IMR-90 (cell line): Measurements from ENCODE around the gene GNAS-AS1. TPM values are rescaled to one million over a fixed set of nuclear protein-coding genes. Genes with fewer than 3 reads are reported as not detected.

Experiments used
- ATAC-seq: fragments of 200-7000 bp; cut with Tn5 transposase; 2 replicates; pipeline ENCODE4 v1.9.1; 2020; ENCODE audit warnings: low read depth, mild to moderate bottlenecking, moderate library complexity
- BruUV-seq: library from RNA; stranded (reverse); fragments of 400-500 nt; replicated peaks from 2 replicates; lab custom pipeline; 2021; lab: Mats Ljungman, UMichigan
- CTCF ChIA-PET: fragments of 300-600 bp; formaldehyde crosslinking; extraction: SDS; loops from one replicate; lab custom pipeline; 2021; ENCODE audit warnings: antibody characterized with exemption; lab: Yijun Ruan, JAX
- POLR2A ChIA-PET: fragments of 300-600 bp; sonication (Branson Sonifier 250); formaldehyde crosslinking; loops from one replicate; lab custom pipeline; 2022; ENCODE audit warnings: antibody characterized with exemption; ENCODE audit not compliant: unreplicated experiment; lab: Charles Lee
- DNase-seq: peaks from one replicate; pipeline ENCODE4 v3.0.0; 2013
- H2AFZ ChIP-seq: replicated peaks from 2 replicates; pipeline ENCODE3; 2013; ENCODE audit warnings: low read length, mild to moderate bottlenecking; ENCODE audit not compliant: poor library complexity
- H2AK5ac ChIP-seq: 2 replicates; pipeline ENCODE4 v1.6.1; 2013; ENCODE audit warnings: low read depth, low read length, inconsistent platforms
- H2AK9ac ChIP-seq: replicated peaks from 2 replicates; pipeline ENCODE3; 2013; ENCODE audit warnings: mild to moderate bottlenecking, low read depth, low read length, moderate library complexity; ENCODE audit not compliant: poor library complexity
- H2BK120ac ChIP-seq: 2 replicates; pipeline ENCODE4 v1.6.1; 2013; ENCODE audit warnings: low read depth, low read length, inconsistent platforms
- H2BK15ac ChIP-seq: 3 replicates; pipeline ENCODE4 v1.6.1; 2013; ENCODE audit warnings: low read depth, low read length, inconsistent platforms
- H2BK20ac ChIP-seq: 2 replicates; pipeline ENCODE4 v1.6.1; 2013; ENCODE audit warnings: low read depth, mild to moderate bottlenecking, inconsistent platforms, low read length, moderate library complexity
- H2BK5ac ChIP-seq: 2 replicates; pipeline ENCODE4 v1.6.1; 2013; ENCODE audit warnings: mild to moderate bottlenecking, low read depth, low read length, inconsistent platforms; ENCODE audit not compliant: poor library complexity, severe bottlenecking
- H3K14ac ChIP-seq: replicated peaks from 2 replicates; pipeline ENCODE4 v1.6.1; 2013; ENCODE audit warnings: low read depth, low read length, inconsistent platforms
- H3K18ac ChIP-seq: 2 replicates; pipeline ENCODE4 v1.6.1; 2013; ENCODE audit warnings: low read depth, low read length, control low read depth
- H3K23ac ChIP-seq: 2 replicates; pipeline ENCODE4 v1.6.1; 2013; ENCODE audit warnings: low read depth, low read length, inconsistent platforms
- H3K27ac ChIP-seq: 2 replicates; pipeline ENCODE4 v1.5.1; 2013; ENCODE audit warnings: mild to moderate bottlenecking, control low read depth, low read length; ENCODE audit not compliant: insufficient read depth
- H3K27me3 ChIP-seq: 2 replicates; pipeline ENCODE4 v1.6.1; 2013; ENCODE audit warnings: low read length; ENCODE audit not compliant: control insufficient read depth, insufficient read depth
- H3K36me3 ChIP-seq: 2 replicates; pipeline ENCODE4 v1.6.1; 2013; ENCODE audit warnings: low read length, mixed read lengths; ENCODE audit not compliant: control insufficient read depth, insufficient read depth
- H3K4ac ChIP-seq: 2 replicates; pipeline ENCODE4 v1.6.1; 2013; ENCODE audit warnings: low read depth, low read length, inconsistent platforms
- H3K4me1 ChIP-seq: 2 replicates; pipeline ENCODE4 v1.6.1; 2013; ENCODE audit warnings: low read length, mixed read lengths; ENCODE audit not compliant: control insufficient read depth, insufficient read depth
- H3K4me2 ChIP-seq: 2 replicates; pipeline ENCODE4 v1.6.1; 2013; ENCODE audit warnings: low read depth, mild to moderate bottlenecking, control low read depth, low read length, moderate library complexity
- H3K4me3 ChIP-seq: 2 replicates; pipeline ENCODE4 v1.5.1; 2013; ENCODE audit warnings: low read depth, mild to moderate bottlenecking, control low read depth, low read length, moderate library complexity; ENCODE audit not compliant: insufficient read depth
- H3K56ac ChIP-seq: 2 replicates; pipeline ENCODE4 v1.6.1; 2013; ENCODE audit warnings: low read length, inconsistent platforms; ENCODE audit not compliant: insufficient read depth; ENCODE audit errors: extremely low read depth
- H3K79me1 ChIP-seq, 2 experiments: 2 replicates each; pipeline ENCODE4 v1.6.1; 2013; ENCODE audit warnings: low read length in 2 of 2, inconsistent platforms in 1 of 2, low read depth in 1 of 2
- H3K9ac ChIP-seq: 2 replicates; pipeline ENCODE4 v1.6.1; 2013; ENCODE audit warnings: low read depth, low read length, control low read depth
- H3K9me1 ChIP-seq: 2 replicates; pipeline ENCODE4 v1.6.1; 2013; ENCODE audit warnings: low read length, inconsistent platforms; ENCODE audit not compliant: insufficient read depth
- H3K9me3 ChIP-seq: 2 replicates; pipeline ENCODE4 v1.6.1; 2013; ENCODE audit warnings: low read length; ENCODE audit not compliant: control insufficient read depth, insufficient read depth
- H4K20me1 ChIP-seq: 2 replicates; pipeline ENCODE4 v1.6.1; 2013; ENCODE audit warnings: low read length, inconsistent platforms; ENCODE audit not compliant: insufficient read depth
- H4K5ac ChIP-seq: 2 replicates; pipeline ENCODE4 v1.6.1; 2013; ENCODE audit warnings: mild to moderate bottlenecking, low read depth, low read length, control low read depth
- H4K8ac ChIP-seq, 2 experiments: 2 replicates each; pipeline ENCODE4 v1.6.1; 2013; ENCODE audit warnings: low read depth in 2 of 2, low read length in 2 of 2, control low read depth in 1 of 2, inconsistent platforms in 1 of 2
- H4K91ac ChIP-seq: 2 replicates; pipeline ENCODE4 v1.6.1; 2013; ENCODE audit warnings: low read depth, low read length, inconsistent platforms; ENCODE audit not compliant: insufficient read depth
- BHLHE40 ChIP-seq: fragments of 150-350 bp; IDR thresholded peaks from 2 replicates; pipeline ENCODE4 v1.6.1; 2016; ENCODE audit warnings: mild to moderate bottlenecking, low read depth, low read length
- MAZ ChIP-seq: IDR thresholded peaks from 2 replicates; pipeline ENCODE4 v1.6.1; 2012; ENCODE audit warnings: low read depth, mild to moderate bottlenecking, low read length, improper control_type of control experiment, moderate library complexity, borderline replicate concordance
- WGBS, 2 experiments: methylation state at CpG; one replicate each; pipeline versions ENCODE4 v1.1.5 to v1.1.7; 2013; ENCODE audit warnings: missing lambda C conversion rate in 2 of 2; ENCODE audit not compliant: insufficient read length in 1 of 2; ENCODE audit errors: extremely low coverage in 2 of 2; 5-methylcytosine and 5-hydroxymethylcytosine counted together
- dilution Hi-C: fragments of 300-500 bp; cut with HindIII; formaldehyde crosslinking; loops from one replicate; pipeline ENCODE4 v1.14.3; 2018; ENCODE audit warnings: low sequenced_read_pairs; ENCODE audit not compliant: unreplicated experiment
- in situ Hi-C: fragments of 300-500 bp; cut with MboI; formaldehyde crosslinking; loops from 3 replicates; pipeline ENCODE4 v1.14.3; 2019; ENCODE audit warnings: low sequenced_read_pairs, inconsistent platforms, mixed read lengths
- intact Hi-C: fragments of 100-400 bp; cut with micrococcal nuclease; formaldehyde crosslinking; loops from 2 replicates; pipeline ENCODE4 v1.10.0; 2022
- polyA plus RNA-seq, 3 experiments: library from polyadenylated mRNA; depleted of rRNA; stranded (reverse); fragments of >200 nt; gene quantifications; 2 replicates each; pipeline ENCODE4 v1.2.3, GENCODE V29; 2012; ENCODE audit warnings: low replicate concordance in 1 of 3
- total RNA-seq: library from RNA; depleted of rRNA; stranded (reverse); fragments of >200 nt; gene quantifications from 2 replicates; pipeline ENCODE4 v1.2.3, GENCODE V29; 2012

The GNAS-AS1 gene
- total and polyA plus RNA-seq, 2 of the 4 experiments (the other 2 are of a cell fraction) = 0.54 to 0.60 TPM

GRCh38 chr20:58808271-58809046 lies 42.2 kb downstream of the GNAS-AS1 start:
- no peak overlapping the region for H3K14ac ChIP-seq
- H2AK5ac ChIP-seq = no peak overlapping the region
- TF ChIP-seq BHLHE40 (peak; percentile 86; the same call in 1 of the 2 replicates), MAZ (no peak)
- H3K9me3 ChIP-seq = no peaks in the 10 kb centered on the region
- in situ Hi-C loops (no loop called here), dilution Hi-C loops (no loop called here), intact Hi-C loops (no loop called here)
- H4K5ac ChIP-seq = no peak overlapping the region
- 31% methylated on average over 3 of the region's 17 CpGs; no CpG with 5 or more reads in 1 of the 2 experiments for WGBS, 2 experiments
- peaks cover under 1% of the 10 kb centered on the region; the same call in 1 of the 2 replicates for H3K4me1 ChIP-seq
- DNase-seq (peak; percentile 29), ATAC-seq (peak; percentile 37; the same call in 1 of the 2 replicates)
- H2BK120ac ChIP-seq = no peak overlapping the region
- no peak overlapping the region for H2AK9ac ChIP-seq
- H3K36me3 ChIP-seq = no peaks in the 10 kb centered on the region
- no peak overlapping the region for H3K56ac ChIP-seq
- peaks cover 35% of the 10 kb centered on the region for H3K27me3 ChIP-seq
- no peak overlapping the region for H2BK15ac ChIP-seq
- H3K4me3 ChIP-seq = no peak overlapping the region
- H4K91ac ChIP-seq = no peak overlapping the region
- no peaks in the 10 kb centered on the region for H4K20me1 ChIP-seq
- no peak overlapping the region for H3K18ac ChIP-seq
- H2AFZ ChIP-seq = no peak overlapping the region
- H3K4me2 ChIP-seq = no peak overlapping the region
- no peak overlapping the region for H2BK5ac ChIP-seq
- no peaks in the 10 kb centered on the region; the same call in 1 of the 2 replicates for H3K9me1 ChIP-seq
- no peak overlapping the region for H3K9ac ChIP-seq
- no peak overlapping the region for H3K23ac ChIP-seq
- ChIA-PET POLR2A (no interaction called here), CTCF (no interaction called here)
- no peak overlapping the region for H3K4ac ChIP-seq
- BruUV-seq = no TSS peak
- no peak overlapping the region for H3K27ac ChIP-seq
- no peak overlapping the region for H2BK20ac ChIP-seq
- no peaks in the 10 kb centered on the region for H3K79me1 ChIP-seq
- H4K8ac ChIP-seq = no peak overlapping the region
